GM19025 (cell line): ENCODE data around the gene CSRNP3.

Experiments
- ATAC-seq: cut with Tn5 transposase; IDR thresholded peaks from one replicate; pipeline ENCODE4 v1.9.1; 2021; ENCODE audit warnings: mild to moderate bottlenecking, low read depth, moderate library complexity; ENCODE audit not compliant: unreplicated experiment

Gene CSRNP3

DNA sequence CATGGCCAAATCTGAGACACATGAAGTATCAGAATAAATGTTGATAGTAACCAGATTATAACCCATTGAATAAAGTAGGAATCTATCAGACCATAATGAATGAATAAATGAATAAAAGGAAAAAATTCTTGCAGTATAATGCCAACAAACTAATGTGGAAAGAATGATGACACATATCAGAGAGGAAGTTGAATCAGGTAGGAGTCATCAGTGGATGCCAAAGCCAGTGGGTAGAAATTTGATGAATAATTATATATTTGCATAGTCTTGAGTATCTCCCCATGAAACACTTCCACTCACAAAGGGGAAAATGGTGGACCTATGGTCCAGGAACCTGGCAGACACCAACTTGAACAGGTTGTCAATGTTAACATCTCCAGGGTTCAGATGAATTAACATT lies 255.9 kb downstream of the CSRNP3 start:
- no peak for ATAC-seq
